GM19239 (cell line): Measurements from ENCODE around the gene GSDMA.

ENCODE experiments used
- DNase-seq: peaks from one replicate; pipeline ENCODE4 v3.0.0; 2011; ENCODE audit warnings: low spot score; ENCODE audit not compliant: insufficient read length
- FAIRE-seq: peaks from 2 replicates; lab custom pipeline; 2011; peaks lifted over from hg19 to GRCh38; lab: Jason Lieb, UNC

The GSDMA gene

DNA sequence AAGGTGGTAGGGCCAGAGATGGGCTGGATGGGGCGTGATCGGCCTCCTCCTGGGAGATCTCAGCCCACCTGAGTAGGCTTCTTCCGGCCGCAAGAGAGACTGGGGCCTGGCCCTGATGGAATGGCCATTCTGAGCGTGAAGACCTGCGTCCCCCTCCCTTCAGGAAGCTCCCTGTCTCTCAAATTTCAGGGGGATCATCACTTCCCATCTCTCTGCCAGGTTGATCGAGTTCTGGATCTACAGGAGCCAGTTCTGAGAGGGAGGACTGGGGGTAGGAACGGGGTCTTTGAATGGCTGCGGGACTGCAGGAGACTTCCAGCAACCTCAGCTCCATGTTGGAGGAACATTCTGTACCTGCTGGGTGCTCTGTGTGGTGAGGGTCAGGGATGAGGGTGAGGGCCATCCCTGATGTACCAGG lies 9.3 kb upstream of the GSDMA start:
- no peak for FAIRE-seq
- no peak for DNase-seq

DNA sequence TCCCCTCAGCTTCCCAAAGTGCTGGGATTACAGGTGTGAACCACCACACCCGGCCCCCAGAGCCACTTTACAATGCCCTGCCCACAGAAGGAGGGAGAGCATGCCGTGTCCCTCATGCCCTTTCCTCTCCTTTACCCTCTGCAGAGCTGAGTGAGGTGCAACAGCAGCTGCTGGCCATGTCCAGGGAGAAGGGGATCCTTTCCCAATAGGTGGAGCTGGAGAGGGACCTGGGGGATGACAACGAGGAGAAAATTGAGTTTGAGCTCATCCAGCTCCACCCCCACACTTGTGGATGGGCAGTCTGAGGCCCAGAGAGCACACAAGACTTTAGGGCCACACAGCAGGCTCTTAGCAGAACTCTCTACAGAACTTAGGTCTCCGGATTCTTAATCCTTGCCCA lies 7.9 kb upstream of the GSDMA start:
- no peak for DNase-seq
- FAIRE-seq = no peak

DNA sequence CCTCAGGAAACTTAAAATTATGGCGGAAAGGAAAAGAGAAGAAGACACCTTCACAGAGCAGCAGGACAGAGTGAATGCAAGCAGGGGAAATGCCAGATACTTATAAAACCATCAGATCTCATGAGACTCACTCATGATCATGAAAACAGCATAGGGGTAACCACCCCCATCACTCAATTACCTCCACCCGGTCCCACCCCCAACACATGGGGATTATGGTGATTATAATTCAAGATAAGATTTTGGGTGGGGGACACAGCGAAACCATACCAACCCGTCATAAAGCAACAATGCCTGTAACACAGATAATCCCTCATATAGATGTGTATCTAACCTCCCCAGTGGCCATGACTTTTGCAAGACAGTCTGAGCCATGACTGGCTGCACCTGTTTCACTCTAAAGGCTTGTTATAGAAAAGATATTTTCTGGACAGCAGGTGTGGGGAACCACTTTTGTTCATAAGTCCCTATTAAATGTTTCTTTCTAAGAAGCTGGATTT lies 7.0 kb upstream of the GSDMA start:
- DNase-seq (no peak), FAIRE-seq (no peak)

DNA sequence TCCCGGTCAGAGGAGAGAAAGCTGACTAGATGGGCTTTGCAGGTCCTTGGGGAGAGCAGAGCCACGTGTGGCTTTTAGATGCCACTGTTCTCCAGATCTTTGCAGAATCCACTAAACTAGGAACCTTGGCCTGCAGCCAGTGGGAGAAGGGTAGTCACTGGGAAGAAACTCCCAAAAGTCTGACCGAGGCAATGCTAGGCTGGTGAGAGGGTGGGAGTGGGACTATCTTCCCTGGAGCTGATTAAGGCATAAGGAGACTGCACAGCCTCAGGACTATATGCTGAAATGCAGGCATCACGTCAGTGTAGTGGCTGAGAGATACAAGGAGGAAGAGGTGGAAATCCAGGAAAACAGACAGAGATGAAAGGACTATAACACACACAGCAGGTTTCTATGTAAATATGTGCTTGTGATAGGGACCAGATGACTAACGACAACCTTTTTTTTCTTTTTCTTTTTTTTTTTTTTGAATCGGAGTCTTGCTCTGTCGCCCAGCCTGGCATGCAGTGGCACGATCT lies 2.2 kb upstream of the GSDMA start:
- DNase-seq (no peak), FAIRE-seq (no peak)

DNA sequence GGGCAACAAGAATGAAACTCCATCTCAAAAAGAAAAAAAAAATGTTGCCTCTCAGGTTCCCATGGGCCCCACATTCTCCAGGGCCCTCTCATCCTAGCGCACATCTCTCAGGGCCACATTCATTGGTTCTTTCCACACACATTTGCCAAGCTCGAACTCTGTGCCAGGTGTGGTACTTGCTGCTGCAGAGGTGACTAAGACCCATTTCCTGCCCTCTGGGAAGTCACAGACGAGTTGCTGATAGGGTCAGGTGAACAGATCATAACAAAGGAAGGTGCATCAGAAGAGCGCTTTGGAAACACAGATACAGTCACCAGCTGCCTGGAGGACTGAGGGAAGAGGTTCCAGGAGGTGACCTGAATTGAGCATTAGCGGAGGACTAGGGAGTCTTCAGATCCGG lies 1.0 kb downstream of the GSDMA start:
- FAIRE-seq (no peak), DNase-seq (no peak)

DNA sequence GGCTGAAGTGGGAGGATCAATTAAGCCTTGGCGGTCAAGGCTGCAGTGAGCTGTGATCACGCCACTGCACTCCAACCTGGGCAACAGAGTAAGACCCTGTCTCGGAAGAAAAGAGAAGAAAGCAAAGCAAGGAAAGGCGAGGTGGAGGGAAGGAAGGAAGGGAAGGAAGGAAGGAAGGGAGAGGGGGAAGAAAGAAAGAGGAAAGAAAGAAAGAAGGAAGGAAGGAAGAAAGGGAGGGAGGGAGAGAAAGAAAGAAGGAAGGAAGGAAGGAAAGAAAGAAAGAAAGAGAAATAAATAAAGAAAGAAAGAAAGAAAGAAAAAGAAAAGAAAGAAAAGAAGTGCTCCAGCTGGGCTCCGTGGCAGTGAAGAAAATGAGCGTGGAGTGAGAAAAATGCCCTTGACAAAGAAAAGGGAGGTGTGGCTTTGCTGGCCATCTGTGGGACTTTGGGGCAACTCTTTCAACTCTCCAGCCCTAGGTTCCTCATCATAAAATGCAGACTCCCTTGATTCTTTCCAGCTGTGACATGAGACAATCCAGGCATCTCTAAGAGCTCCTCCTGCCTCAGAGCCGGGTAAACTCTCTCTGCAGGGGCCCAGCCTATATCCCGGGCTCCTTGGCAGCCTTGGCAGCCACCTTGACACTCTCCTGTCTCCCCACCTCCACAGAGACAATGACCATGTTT lies 2.4 kb downstream of the GSDMA start:
- no peak for FAIRE-seq
- no peak for DNase-seq

DNA sequence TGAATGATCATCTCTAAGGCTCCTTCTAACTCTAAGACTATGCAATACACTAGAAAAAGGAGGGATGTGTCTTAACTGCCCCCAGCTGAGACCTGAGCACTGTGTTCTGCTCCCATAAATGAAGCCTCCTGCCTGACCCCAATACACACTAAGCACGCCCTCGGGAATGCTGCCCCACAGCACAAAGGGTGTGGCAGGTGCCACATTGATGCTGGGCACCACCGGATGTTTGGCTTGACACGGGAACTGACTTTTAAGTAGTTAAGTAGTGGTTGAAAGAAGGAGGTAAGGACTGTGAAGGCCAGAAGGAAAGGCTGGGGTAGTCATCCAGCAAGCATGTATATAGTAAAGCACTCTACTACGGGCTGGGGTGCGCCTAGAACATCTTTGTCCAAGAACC lies 4.0 kb downstream of the GSDMA start:
- DNase-seq (no peak), FAIRE-seq (no peak)

DNA sequence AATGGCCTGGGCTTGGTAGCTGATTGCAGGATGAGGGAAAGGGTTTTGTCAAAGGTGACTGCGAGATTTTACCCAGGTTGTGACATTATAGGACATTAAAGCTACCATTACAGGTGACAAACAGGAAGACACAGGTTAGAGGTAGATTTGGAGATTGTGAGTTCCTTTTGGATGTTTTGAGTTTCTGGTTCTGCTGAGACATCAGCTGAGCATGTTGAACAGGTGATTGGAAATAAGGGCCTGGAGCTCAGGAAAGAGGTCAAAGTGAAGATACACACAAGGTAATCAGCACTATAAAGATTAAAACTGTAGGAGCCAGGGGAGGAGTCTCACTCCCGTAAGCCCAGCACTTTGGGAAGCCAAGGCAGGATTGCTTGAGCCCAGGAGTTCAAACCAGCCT lies 6.0 kb downstream of the GSDMA start:
- FAIRE-seq = no peak

DNA sequence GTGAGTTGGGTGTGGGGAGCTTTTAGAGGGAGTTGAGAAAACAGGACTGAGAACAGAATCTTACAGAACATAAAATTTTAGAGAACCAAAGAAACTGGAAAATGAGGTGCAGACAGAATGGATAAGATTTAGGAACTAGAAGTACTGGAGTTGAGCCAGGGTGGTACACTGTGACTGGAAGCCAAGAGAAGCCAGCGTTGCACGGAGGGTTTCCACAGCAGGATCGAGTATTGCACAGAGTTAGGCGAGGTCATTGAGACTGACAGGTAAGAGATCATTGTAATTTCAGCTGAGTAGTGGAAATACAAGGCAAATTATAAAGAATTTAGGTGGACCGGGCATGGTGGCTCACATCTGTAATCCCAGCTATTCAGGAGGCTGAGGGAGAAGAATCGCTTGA lies 6.6 kb downstream of the GSDMA start:
- no peak for DNase-seq
- no peak for FAIRE-seq

More for the DNA sequence above, 6.0 kb downstream of the GSDMA start:
- DNase-seq = no peak

DNA sequence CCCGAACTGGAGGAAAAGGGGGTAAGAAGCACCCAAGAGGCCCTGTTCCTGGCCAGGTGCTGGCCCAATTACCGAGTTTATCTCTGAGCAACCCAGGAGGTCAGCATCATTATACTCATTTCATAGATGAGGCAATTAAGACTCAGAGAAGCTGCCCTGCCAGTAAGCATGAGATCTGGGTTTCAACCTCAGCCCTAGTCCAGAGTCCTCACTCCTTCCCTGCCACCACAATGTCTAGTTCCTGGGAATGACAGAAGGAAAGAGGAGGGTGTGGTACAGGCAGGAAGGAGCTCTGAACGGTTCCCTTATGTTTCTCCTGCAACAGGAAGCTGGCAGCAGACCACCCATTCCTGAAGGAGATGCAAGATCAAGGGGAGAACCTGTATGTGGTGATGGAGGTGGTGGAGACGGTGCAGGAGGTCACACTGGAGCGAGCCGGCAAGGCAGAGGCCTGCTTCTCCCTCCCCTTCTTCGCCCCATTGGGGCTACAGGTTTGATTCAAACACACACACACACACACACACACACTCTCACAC lies 7.4 kb downstream of the GSDMA start:
- DNase-seq (no peak), FAIRE-seq (no peak)

DNA sequence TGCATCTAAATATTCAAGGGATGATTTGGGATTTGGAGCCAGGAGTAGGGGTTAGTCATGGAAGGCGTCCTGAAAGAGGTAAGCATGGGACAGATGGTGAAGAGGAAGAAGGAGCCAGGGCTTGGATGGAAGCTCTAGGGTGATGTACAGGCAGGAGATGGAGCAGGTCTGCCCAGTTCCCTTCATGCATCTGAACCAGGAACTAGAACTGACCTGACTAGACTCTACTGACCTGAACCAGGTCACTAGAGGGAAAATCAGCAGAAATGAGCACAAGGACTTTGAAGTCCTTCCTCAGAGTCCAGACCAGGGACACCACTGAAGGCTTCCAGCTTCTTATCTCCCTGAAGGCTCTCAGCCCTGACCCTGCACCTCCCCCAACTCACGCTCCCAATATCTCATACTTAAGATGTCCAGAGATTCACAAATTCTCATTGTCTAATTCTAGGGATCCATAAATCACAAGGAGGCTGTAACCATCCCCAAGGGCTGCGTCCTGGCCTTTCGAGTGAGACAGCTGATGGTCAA lies 8.3 kb downstream of the GSDMA start:
- DNase-seq = no peak
- FAIRE-seq = no peak

DNA sequence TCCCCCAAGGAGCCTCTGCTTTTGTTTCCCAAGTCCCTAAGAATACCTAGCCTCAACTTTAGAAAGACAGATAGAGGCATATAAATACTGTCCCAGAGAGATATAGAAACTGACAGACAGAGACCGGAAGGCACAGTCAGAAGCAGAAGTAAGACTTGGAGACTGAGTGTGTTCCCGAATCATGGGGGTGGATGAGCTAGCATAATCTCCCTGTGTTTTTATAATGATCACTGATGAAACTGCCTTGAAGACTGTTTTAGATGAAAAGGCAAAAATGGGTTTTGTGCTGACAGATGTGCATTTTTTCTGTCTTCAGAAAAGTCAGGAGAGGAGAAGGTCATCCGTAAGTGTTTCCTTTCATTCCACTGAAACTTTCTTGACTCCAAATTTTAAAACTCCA lies 9.5 kb downstream of the GSDMA start:
- no peak for FAIRE-seq
- no peak for DNase-seq

DNA sequence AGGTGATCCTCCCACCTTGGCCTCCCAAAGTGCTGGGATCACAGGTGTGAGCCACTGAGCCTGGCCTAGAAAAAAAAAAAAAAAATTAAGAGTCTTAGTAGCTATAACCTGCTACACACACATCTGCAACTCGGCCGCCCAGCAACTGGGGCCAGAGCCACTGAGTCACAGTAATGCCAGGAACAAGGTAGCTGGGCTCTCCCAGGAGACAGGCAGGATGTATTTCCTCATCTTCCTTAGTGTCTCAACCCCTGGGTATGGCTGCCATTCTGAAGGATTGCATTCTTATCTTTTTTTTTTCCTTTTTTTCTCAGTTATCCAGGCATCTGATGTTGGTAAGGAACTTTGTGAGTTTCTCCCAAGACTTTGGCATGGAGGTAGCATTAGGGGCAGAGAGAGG lies 10.7 kb downstream of the GSDMA start:
- no peak for FAIRE-seq
- DNase-seq = no peak

DNA sequence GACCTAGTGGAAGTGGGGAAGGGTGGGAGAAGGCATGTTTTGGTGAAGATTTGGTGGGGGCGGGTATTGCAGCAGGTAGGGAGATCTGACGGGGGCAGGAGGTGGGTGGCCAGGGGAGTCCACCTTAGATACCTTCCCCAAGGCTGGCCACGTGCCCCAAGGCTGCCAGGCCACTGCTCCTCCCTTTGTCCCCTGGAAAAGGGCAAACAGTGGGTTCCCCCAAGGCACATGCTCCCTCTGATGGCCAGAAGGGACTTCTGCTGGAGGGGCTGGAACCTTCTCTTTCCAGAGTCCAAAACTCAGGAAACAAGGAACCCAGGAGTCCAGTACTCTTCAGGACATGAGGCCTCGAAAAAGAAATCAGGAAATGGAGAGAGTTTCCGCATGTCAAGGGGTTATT lies 11.6 kb downstream of the GSDMA start:
- DNase-seq = no peak
- no peak for FAIRE-seq

DNA sequence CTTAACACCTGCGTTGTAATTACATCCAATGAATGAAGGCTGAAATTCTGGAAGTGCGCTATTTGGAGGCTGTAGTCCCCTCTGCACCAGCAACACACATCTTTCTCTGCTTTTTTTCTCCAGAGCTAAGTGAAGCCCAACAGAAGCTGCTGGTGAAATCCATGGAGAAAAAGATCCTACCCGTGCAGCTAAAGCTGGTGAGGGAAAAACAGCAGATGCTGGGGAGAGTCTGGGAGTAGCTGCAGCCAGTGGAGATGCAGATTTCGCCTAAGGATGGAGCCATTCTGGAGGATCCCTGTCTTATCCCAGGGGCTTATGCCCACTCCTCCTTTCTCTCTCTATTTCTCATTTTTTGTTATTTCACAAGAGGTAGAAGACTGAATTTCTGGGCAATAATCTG lies 13.0 kb downstream of the GSDMA start:
- no peak for FAIRE-seq
- DNase-seq = no peak

DNA sequence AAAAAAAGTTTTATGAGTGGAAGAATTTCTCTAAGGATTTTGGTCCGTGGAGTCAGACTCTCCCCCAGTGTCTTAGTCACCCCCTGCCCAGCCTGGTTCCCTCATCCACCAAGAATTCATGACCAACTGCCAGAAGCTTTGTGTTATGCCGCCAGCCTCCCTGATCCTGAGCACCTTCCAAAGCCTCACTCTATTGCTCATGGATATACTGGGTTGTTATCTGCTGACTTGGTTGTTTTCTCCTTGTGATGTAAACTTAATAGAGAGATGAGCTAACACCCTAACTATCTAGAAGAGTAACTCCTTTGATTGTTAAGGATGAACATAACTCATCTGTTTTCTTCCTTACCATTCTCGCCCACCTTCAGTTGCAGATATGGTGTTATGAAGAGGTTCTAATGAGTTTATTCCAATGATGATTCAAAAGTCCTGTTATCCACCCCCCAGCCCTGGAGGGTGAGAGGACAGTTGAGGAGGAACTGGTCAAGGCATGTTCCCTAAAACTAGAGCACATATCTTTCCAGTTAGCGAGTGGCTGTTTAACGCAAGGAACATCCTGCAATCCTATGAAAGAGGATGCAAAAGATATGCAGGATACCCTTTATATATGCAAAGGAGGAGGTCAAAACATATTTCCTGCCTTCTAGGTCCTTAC lies 16.3 kb downstream of the GSDMA start:
- DNase-seq (no peak), FAIRE-seq (peak; percentile 11)

DNA sequence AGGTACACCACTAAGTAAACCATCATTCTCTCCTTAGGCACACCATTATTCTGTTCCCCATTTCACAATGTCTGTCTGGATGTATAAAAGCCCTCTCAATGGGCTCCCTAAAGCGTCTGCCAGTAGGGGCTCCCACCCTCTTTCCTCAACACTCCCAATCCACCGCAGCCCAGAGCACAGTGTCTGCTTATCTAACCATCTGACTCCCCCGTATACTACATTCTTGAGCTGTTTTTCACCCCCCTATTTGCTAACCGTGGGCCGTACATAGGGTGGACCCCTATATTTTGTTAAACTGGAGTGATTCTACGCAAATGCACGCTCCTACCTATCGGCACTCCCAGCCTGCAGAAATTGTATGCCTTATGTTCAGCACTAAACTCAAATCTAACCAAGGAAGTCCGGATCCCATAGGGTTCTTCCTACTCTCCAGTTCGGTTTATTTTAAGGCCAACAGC lies 17.1 kb downstream of the GSDMA start:
- FAIRE-seq = peak; percentile 52
- DNase-seq = no peak

DNA sequence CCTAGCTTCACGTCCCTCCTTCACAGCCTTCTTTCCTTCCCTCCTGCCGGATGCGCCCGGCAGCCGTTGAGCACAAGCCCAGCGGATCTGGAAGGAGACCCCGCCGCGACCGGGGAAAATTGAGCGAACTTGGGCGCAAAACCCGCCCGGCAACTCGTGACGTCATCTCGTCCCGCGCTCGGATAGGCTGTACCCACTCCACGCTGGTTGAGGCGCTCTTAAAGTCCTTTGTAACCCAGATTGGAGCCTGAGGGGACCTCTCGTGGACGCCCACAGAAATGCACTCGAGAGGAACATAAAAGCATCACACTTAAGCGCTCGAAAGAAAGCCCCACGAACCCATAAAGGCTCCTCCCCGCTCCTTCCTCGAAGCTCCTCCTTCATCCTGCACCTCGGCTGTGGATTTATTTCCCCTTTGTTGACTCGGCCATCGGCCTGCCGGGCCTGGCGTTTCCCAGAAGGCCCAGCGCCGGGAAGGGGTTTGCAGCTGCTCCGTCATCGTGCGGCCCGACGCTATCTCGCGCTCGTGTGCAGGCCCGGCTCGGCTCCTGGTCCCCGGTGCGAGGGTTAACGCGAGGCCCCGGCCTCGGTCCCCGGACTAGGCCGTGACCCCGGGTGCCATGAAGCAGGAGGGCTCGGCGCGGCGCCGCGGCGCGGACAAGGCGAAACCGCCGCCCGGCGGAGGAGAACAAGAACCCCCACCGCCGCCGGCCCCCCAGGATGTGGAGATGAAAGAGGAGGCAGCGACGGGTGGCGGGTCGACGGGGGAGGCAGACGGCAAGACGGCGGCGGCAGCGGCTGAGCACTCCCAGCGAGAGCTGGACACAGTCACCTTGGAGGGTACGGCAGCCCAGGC lies 17.8 kb downstream of the GSDMA start, which contains the start of gene PSMD3:
Gene PSMD3, plus strand, starts transcription at position 457 of the 856 bp plus-strand sequence. Its CDS starts 164 bp downstream, at position 621.
- peak; percentile 85 for DNase-seq
- peak; percentile 98 for FAIRE-seq

DNA sequence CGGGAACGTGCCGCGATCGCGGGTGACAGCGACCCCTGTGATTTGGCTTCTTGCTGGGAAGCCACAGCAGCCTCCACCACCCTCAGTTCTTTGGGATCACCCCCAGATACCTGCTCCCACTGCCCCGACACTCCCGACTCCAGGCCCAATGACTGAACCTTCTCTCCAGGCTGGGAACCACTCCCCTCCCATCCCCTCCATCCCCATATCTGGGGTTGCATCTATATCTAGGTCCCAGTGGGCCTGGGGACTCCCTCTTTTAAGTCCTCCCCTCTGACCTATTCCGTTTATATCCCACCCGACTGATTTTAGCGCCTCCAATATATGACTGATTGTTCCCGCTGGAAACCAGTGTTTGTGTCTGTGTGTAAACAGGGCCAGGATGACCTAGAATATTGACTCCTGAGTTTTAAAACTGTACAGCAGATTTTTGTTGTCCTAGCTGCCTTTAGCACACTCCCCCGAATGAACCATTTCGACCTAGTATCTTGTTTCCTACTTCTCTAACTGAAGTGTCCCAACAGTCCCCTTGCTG lies 18.5 kb downstream of the GSDMA start:
- peak; percentile 57 for FAIRE-seq
- DNase-seq = no peak
